GM19452 (cell line): ENCODE data around the gene CD79B.

Experiments
- ATAC-seq: cut with Tn5 transposase; IDR thresholded peaks from one replicate; pipeline ENCODE4 v1.9.1; 2021; ENCODE audit not compliant: unreplicated experiment

Gene CD79B

DNA sequence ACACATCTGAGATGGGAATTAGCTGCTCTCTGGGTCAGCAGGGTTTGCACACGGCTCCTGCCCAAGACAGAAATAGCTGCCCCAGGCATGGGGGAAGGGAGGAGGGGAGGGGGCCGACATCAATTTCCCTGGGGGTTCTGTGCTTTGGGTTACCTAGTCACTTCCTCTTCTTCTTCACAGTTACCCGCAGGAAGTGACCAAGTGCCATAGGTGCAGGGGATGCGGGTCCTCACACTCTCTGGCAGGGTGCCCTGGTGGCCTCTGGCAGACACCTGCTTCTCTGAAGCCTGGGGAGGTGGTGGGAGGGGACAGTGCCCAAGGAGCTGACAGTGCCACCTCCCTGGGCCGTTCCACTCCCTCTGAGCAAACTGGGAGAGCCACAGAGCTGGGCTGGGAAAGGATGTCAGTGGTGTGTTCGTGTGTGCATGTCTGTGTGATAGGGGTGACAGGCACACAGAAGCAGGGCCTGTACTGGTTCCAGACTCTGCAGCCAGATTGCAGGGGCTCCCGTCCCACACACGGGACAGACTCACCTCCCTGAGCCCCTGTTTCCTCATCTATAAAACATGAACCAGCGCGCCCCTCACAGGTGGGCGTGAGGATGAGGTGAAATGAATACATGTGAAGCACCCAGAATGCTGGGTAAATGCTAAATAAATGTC, 22.4 kb upstream of the CD79B start:
- peak; percentile 80 for ATAC-seq

- ATAC-seq: no peak
Observed at GRCh38 chr17:63950940-63951907, 19.1 kb upstream of the CD79B start.

DNA sequence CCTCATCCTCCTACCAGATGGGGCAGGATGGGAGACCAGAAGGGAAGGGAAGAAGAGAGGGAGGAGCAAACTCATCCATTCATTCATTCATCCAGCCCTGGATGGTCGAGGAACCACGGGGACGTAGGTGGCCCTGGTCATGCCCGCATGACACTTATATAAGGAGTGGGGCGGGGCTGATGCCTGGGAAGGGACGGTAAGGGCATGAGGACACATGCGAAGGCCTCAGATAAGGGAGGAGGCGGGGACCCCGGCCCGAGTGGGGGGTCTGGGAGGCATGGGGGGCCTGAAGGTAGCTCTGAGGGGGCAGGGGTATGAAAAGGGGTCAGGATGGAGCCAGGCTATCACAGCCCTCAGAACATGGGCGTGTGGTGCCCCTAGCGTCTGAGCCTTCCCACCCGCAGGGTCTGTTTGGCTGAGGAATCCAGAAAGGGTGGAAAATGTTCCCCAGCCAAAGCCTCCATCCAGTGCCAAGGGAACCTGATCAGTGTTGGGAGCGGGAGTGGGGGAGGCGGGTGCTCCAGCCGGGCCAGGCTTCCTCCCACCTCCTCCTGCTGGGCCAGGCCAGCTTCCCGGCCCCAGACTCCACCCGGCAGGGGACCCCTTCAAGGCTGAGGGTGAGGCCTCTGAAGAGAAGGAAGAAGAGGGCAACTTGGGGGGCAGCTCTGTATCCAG, 17.6 kb upstream of the CD79B start:
- no peak for ATAC-seq

- no peak for ATAC-seq
Observed at GRCh38 chr17:63948521-63948920, 16.4 kb upstream of the CD79B start.

- ATAC-seq: no peak
Observed at GRCh38 chr17:63947711-63948330, 15.7 kb upstream of the CD79B start.

- peak; percentile 78 for ATAC-seq
Observed at GRCh38 chr17:63946440-63947363, 14.6 kb upstream of the CD79B start.

GRCh38 chr17:63945784-63946439, 13.8 kb upstream of the CD79B start:
- ATAC-seq: no peak

DNA sequence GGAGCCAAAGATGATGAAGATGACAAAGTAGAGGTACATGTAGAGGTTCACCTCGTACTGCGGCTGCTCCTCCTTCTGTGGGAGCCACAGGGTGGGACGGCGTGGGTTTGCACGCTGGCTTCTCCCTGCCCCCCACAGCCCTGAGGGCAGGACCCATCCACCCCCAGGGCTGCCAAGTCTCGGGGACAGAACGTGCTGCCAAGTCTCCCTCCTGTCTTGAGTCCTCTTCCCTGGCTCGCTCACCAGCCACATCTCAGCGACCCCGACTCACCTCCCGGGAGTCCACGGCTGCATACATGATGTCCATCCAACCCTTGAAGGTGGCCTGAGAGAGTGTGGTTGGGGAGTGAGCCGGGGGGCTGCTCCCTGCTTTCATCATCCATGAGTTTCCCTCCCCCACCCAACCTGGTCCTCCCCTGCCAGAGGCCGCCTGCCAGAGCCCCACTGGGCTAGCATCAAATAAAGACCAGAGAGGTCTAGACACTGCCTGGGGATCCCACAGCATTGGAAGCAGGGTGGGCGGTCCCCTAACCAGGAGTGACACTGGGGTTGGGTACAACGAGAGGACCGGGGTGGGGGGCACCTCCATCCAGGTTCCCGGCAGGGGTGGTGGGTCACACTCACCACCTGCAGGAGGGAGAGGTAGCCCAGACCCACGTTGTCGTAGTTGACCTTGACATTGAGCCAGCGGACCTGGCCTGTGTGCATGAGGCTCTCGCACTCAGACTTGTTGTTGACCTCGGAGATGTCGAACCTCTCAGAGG, 12.8 kb upstream of the CD79B start:
- ATAC-seq: no peak

GRCh38 chr17:63943745-63944144, 11.6 kb upstream of the CD79B start:
- ATAC-seq: no peak

DNA sequence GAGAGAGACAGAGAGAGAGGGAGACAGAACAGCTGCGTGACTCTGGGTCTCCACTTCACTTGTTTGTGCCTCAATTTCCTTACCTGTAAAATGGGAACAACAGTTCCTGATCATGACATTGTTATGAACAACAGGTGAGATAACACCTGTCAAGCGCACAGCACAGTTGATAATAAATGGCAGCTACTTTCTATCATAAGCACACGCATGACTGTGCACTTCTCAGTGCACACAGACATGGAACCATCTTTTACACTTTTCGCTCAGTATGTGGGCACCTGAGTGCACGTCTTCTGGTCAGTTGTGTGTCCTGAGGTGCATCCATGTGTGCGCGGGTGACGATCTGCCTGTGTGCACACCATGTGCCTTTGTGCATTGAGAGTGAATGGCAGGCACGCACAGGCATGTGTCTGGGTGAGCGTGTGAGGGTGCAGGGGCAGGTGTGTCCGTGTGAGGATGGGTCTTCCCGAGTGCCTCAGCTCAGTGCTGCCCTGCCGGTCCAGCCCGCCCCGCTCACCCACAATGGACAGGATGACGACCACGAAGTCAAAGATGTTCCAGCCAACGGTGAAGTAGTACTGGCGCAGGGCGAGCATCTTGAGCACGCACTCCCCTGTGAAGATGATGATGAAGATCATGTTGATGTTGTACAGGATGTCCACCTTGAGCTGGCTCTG, 10.3 kb upstream of the CD79B start:
- no peak for ATAC-seq

DNA sequence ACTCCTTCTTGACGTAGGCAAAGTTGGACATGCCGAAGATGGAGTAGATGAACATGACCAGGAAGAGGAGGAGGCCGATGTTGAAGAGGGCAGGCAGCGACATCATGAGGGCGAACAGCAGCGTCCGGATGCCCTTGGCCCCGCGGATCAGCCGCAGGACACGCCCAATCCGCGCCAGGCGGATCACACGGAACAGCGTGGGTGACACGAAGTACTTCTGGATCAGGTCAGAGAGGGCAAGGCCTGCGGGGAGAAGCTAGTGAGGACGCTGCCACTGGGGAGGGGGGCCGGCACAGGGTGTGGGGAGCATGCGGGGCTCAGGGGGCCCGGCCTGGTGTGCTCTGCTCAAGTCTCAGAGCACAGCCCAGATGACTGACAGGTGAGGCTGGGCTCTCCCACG, 9.6 kb upstream of the CD79B start:
- no peak for ATAC-seq

GRCh38 chr17:63941162-63941561, 9.0 kb upstream of the CD79B start:
- ATAC-seq: no peak

- ATAC-seq: no peak
Observed at GRCh38 chr17:63940584-63940983, 8.5 kb upstream of the CD79B start.

DNA sequence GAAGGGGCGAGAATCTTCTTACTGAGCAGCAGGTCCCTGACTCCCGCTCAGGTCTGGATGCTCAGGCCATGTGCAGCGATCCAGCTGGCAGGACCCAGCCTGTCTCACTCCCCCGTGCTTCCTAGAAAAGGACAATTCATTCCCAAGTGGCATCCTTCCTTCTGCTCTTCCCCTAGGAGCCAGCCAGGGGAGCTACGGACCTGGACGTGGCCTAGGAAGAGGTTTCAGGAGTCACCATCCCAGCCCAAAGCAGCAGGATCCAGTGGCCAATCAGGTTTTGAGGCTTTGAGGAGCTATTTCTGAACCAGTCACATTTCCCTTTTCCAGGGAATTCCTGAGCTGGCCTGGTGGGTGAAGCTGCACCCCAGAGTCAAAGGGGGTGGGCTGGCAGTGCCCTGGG, 7.8 kb upstream of the CD79B start:
- ATAC-seq: no peak

DNA sequence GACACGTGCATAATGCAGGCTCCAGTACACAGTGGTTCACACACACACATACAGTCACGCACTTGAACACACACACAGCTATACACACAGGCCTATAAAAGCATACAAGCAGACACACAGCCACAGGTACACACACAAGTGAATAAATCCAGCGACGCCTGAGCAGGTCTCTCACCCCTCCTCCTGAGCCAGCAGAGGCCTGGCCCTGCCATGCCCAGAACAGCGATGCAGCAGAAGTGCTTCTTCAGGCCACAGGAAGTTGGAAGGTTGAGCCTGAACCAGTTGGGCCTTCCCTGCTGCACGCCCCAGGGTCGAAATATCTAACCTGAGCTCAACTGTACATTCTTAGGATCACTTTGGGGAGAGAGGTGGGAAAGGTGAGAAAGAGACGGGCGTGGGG, 7.3 kb upstream of the CD79B start:
- ATAC-seq: no peak

GRCh38 chr17:63937920-63938319, 5.8 kb upstream of the CD79B start:
- no peak for ATAC-seq

DNA sequence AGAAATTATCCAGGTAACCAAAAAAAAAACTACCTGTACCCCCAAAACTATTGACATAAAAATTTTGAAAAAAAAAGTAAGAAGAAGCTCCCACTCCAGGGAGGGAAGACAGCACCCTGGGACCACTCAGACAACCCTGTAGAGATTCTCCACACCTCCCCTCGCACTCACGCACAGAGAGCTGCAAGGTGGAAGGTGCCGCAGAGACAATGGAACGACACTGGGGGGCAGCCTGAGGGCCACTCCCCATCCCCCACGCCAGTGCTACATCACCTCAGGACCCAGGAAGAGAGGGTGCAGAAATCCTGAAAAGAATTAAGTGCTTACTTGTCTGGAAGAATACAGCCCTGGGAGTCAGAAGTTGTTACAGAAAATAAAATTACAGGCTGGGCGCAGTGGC, 5.2 kb upstream of the CD79B start:
- ATAC-seq: no peak
